Ammon's horn (tissue), 1 donor: ENCODE results near the gene CLPSL2.

Experiments used
- DNase-seq: peaks from one replicate; pipeline ENCODE4 v3.0.0-alpha.2; 2016; ENCODE audit warnings: low spot score

The CLPSL2 gene

DNA sequence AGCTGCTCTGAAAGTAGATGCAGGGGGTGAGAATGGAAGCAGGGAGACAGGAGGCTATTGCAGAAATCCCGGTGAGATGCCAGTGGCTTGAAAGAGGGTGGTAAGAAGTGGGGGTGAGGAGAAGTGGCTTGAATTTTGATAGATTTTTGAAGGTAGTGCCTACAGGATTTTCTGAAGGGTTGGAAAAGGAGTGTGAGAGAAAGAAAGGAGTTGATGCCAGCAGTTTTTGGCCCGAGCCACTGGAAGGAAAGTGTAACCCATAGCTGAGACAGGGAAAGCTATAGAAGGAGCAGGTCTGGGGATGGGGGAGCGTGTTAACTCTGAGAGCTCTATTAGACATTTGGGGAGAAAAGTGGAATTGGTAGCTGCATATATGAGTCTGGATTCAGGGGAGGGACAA is 29.9 kb upstream of the CLPSL2 start:
- DNase-seq, result no peak

GRCh38 chr6:35747877-35748276 is 28.5 kb upstream of the CLPSL2 start:
- DNase-seq, result no peak

DNA sequence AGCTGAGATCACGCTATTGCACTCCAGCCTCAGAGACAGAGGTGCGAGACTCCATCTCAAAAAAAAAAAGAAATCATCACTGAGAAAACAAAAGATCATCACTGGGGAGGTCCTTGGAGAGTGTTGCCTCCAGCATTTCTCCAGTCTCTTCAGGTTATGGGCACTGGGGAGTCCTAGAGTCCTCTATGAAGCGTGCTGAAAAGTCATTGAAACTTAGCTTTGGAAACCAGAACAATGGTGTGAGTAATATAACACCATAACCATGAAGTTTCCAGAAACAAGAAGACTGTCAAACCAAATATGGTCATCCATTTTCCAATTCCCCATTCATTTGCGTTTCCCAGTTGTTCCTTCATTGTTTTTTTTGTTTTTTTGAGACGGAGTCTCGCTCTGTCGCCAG is 25.8 kb upstream of the CLPSL2 start:
- no peak for DNase-seq

DNA sequence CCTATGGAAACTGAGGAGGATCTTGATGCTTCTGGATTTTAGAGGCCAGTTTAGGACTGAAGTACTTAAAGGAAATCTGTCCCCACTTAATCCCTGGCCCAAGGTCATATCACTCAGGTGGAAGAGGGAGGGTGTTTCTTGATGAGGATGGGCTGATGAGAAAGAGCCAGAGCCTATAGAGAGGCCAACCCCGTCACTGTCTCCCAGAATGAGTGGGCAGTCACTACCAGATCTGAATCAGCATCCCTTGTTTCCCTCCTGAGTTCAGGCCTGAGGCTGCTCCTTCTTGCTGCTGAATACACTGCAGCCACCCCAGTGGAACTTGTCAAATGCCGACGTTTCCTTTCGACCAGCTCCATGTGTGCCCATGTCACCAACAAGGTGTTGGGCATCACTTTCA is 24.8 kb upstream of the CLPSL2 start:
- no peak for DNase-seq

DNA sequence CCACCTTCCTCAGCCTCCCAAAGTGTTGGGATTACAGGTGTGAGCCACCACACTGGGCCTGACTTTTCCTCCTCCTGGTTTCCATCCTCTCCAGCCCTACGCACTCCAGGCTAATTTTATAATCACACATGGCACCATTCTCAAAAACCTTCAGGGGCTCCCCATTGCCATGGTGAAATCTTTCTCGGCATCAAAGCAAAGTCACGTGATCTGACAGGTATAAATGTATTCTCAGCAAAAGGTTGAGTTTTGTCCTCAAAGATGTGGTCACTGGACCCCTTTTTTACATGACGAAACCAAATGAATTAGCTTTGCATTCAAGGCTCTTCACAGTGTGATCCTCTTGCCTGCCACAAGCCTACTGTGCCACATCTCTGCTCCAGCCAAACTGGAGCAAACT is 24.1 kb upstream of the CLPSL2 start:
- DNase-seq, result no peak

DNA sequence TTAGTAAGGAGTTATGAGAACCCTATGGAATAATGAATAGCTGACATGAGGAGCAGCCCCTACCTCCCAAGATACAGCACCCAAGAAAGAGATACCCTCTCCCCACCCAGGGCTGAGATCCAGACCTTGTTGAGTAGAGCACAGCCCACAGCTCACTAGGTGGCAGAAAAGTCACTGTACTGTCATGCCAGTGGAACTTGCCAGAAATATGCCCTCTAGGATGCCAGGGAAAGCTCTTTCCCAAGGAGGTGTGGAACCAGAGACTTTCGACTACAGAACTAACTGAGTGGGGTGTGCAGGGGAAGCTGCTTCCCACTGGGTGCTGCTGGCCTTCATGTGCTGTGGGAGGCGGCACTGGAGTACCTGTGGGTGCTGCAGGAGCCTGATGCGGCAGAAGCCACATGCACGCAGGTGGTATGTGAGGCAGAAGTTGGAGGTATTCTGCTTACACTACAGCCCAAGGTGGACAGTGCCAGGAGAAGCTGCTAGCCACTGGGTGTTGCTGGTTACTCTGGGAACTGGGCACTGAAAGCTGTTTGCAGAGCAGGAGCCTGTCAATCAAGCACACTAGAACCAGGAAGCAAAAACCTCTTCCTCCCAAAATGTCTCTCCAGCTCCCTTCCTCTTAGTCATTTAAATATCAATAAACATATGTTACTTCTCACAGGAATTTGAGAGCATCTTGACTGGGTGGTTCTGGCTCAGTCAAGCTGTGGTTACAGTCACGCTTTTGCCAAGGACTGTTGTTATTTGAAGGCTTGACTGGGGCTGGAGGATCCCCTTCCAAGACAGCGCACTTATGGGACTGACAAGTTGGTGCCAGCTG is 21.7 kb upstream of the CLPSL2 start:
- no peak for DNase-seq

DNA sequence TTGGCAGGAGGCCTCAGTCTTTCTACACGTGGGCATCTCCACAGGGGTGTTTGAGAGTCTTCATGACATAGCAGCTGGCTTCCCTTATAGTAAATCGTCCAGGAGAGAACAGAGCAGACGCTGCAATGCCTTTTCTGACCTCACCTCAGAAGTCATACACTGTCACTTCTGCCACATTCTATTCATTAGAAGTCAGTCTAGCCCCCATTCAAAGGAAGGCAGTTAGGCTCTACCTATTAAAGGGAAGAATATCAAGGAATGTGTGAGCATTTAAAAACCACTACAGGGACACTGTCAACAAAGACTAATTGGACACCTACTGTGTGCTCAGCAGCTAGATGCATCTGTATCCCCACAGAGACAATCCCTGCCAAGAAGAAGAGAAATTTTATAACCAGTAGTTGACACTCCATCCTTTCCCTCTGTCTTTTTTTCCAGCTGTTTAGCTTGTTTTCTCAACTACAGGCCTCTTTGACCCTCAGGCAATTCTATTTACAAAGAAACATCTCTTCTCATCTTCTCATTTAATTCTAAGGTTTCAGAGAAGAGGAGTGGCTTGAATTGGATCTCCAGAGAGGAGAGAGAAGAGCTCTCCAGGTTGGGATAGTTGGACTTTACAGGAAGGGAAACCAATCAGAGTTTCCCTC is 21.0 kb upstream of the CLPSL2 start:
- no peak for DNase-seq

DNA sequence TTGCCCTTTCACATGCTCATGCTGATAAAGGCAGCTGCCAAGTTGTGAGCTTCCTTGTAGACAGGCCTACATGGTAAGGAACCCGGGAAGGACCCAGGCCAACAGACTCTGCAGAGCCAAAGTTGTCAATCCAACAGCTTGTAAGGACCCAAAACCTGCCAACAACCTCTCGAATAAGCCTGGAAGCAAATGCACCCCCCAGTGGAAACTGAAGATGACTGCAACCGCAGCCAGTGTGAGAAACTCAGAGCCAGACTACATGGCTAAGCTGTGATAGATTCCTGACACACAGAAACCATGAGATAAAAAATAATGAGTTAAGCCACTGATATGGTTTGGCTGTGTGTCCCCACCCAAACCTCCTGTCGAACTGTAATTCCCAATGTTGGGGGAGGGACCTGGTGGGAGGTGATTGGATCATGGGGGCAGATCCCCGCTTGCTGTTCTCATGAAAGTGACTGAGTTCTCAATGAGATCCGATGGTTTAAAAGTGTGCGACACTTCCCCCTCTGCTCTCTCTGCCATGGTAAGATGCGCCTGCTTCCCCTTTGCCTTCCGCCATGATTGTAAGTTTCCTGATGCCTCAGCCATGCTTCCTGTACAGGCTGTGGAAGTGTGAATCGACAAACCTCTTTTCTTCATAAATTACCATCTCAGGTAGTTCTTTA is 18.8 kb upstream of the CLPSL2 start:
- DNase-seq, result peak; percentile 27

GRCh38 chr6:35759426-35759825 is 17.0 kb upstream of the CLPSL2 start:
- DNase-seq, result no peak

DNA sequence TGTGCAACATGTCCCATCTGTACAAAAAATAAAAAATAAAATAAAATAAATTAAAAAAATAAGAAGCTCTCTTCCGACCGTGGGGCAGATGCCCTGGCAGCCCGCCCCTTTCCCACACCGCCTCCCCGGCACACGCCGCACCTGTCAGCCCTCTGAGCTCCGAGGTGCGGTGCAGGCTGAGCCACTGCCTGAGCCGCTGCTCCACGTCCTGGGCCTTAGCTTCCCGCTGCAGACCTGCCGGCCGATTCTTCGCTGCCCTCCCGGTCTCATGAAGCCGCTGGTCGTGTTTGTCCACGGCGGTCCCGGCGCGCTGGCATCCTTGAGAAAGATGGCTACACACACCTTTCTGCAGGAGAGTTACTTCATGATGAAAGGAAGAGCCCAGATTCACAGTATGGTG is 10.7 kb upstream of the CLPSL2 start:
- DNase-seq, result no peak

DNA sequence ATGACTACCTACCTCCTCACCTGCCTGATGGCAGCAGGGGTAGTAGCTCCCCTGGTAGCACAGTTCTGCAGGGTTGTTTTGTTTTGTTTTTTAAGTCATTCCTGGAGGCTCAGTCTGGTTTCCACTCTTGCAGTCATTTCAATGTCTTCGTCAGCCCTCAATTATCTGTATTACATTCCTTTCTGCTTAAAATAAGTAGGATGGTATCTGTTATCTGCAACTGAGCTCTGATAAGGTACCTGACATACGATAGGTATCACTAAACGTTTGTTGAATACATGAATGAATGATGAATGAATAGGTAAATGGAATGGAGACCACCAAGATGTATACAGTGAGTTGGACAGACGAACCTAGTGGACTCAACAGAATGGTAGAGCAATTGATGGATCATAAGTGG is 7.2 kb upstream of the CLPSL2 start:
- DNase-seq, result no peak

DNA sequence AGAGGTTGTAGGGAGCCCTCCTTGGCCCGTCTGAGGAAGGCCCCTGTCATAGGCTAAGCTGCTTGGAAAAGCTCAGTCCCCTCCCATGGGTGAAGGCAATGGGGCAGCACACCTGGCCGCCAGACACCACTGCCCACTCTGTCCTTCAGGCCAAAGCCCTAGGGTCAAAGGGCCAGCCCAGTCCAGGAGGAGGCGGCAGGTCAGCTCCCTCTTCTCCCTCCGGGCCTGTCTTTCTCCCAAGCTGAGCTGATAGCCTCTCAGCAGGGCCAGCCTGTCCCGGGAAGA is 5.1 kb upstream of the CLPSL2 start:
- DNase-seq, result no peak

DNA sequence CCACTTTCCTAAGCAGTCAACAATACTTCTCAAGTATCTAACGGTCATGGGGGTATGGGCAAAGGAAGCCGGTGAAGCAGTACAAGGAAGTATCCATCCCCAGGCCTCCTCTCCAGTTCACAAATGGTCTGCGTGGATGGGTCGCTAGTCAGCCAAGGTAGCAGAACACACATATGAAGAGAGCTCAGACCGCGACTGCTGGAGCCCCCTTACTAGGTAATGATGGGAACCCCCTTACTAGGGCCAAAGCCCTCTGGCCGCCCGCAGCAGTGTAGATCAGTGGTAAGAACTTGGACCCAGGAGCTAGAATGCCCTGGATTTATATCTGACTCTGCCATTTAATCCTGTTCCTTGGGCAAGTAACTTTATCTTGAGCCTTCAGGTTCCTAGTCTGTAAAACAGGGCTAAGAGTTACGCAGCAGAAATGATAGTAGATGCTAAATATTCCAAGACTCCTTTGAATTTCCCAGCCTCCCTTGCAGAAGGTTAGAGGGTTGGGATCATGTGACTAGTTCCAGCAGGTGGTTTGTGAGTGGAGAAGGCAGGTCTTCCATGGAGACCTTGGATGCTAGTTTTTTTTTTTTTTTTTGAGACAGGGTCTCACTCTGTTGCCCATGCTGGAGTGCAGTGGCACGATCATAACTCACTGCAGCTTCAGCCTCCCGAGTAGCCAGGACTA is 2.1 kb upstream of the CLPSL2 start:
- no peak for DNase-seq

DNA sequence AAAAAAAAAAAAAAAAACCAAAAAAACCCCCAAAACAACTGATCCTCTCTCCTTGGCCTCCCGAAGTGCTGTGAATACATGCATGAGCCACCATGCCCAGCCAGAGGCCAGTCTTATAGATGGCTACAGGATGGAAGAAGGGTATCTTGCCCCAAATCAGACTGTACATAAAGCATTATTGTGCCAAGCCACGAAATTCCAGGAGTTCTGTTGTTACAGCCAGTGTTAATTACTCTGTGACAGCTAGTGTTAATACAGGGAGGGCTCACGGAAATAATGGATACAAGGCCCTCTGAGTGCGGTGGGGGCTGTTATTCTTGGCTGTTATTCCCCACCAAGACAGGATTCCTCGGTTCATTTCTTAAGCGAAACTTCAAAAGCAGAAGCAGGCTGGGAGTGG is 1.4 kb upstream of the CLPSL2 start:
- DNase-seq, result no peak

DNA sequence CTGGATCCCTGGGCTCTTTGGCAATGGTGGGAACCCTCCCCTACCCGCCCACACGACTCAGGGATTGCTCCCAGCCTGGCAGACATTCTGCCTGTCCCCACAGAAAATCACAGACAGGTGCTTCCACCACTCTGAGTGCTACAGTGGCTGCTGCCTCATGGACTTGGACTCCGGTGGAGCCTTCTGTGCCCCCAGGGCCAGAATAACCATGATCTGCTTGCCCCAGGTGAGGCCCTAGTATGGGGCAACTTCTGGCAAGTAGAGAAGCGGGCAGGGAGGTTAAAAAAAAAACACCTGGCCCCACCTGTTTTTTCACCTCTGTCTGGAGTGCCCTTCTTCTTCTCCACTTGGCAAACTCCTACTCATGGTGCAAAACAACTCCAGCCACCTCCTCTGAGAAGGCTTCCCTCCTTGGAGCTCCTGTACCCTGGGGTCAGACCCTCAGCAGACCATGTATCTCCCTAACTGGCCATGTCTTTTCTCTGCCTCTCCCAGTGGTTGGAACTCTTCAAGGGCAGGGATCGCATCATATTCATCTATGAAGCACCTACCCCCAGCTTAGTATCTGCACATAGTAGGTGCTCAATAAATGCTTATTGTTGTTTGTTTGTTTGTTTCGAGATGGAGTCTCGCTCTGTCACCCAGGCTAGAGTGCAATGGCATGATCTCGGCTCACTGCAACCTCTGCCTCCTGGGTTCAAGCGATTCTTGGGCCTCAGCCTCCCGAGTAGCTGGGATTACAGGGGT is 1.1 kb downstream of the CLPSL2 start:
- no peak for DNase-seq

DNA sequence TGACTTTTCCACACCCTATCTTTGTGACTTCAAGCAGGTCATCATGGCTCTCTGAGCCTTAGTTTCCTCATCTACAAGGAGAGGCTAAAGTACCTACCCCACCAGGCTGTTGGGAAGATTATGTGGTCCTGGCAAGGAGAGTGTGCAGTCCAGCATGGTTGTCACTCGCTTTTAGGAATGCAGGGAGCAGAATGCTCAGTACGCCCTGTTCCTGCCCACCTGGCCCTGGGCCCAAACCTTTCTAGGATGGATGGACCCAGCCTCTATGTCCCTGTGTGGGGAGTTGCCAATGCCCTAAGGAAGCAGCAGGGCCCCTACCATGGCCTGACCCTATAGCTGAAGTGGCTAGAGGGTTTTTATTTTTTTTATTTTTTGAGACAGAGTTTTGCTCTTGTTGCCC is 2.0 kb downstream of the CLPSL2 start:
- DNase-seq, result no peak

GRCh38 chr6:35780719-35781118 is 4.3 kb downstream of the CLPSL2 start, which contains the start of gene CLPSL1:
CLPSL1 (plus strand) TSS chr6:35781019; CDS start chr6:35781111, 92 bp downstream.
- DNase-seq, result no peak

DNA sequence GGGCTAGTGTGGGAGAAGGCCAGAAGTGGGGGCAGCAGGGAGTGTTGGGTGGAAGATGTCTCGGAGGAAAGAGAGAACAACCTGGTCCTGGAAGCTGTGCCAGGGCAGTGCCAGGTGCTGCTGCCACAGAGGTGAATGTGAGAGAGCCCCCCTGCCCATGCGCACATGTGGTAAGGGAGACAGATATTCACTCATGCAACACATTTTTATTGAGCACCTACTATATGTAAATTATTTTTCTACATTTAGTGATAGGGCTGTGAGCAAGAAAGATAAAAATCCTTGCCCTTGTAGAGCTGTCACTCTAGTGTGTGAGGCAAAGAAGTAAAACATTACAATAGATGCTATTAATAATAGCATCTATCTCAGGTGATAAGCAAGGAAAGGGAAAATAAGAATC is 4.9 kb downstream of the CLPSL2 start:
- DNase-seq, result no peak

- DNase-seq, result no peak
Observed at GRCh38 chr6:35782424-35782823, 6.0 kb downstream of the CLPSL2 start.

DNA sequence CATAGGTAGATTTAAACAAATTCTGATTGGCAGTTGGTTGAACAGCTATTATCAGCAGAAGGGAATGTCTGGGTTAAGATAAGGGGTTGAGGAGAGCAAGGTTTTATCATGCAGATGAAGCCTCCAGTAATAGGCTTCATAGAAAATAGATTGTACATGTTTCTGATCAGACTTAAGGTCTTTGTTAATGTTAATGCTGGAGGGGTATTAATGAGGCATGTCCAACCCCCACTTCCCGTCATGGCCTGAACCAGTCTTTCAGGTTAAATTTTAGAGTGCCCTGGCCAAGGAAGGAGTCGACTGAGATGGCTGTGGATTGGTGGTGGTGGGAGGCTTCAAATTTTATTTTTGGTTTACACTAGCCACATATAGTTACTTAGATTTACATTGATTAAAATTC is 7.8 kb downstream of the CLPSL2 start:
- no peak for DNase-seq

DNA sequence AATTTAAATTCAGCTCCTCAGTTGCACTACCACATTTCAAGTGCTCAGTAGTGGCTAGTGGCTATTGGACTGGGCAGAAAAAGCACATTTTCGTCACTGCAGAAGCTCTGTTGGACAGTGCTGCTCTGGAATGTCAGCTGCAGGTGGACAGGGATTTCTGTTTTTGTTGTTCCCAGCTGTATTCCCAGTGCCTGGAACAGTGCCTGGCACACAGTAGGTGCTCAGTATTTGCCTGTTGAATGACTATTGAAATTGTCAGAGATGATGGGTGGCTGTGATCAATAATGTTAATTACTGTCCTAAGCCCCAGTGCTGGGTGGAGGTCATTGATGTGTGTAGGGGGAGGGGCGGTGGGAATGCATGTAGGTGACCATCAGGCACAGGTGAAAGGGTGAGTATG is 9.9 kb downstream of the CLPSL2 start:
- DNase-seq, result no peak

DNA sequence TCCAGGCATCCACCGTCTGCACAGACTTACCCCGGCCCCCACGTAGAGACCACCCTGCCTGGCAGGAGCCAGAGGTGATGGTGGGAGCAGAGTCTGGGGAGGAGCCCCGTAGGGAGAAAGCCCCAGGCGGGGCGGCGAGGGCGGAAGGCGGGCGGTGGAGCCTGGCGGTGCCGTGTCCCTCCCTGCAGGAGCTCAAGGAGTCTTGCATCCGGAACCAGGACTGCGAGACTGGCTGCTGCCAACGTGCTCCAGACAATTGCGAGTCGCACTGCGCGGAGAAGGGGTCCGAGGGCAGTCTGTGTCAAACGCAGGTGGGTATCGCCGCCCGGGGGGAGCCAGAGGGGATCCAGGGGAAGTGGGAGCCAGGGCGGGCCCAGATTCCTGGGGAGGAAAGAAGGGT is 10.4 kb downstream of the CLPSL2 start:
- no peak for DNase-seq
